Keratinocyte (primary cell): ENCODE data around the gene MYLIP.

ENCODE experiments used
- CTCF ChIP-seq, 3 experiments: IDR thresholded peaks in 1 of 3; conservative IDR thresholded peaks in 1 of 3; optimal IDR thresholded peaks in 1 of 3; 2 replicates in 2 of 3; 3 replicates in 1 of 3; pipeline versions ENCODE3 to v1.5.1; 2011; ENCODE audit warnings: low read length in 3 of 3, mild to moderate bottlenecking in 3 of 3, moderate library complexity in 2 of 3, control low read depth in 1 of 3, inconsistent platforms in 1 of 3; ENCODE audit not compliant: insufficient read depth in 2 of 3; ENCODE audit errors: extremely low read depth in 1 of 3
- EZH2 ChIP-seq: IDR thresholded peaks from one replicate; pipeline ENCODE4 v1.6.1; 2012; ENCODE audit warnings: inconsistent platforms, mild to moderate bottlenecking, low read length, moderate library complexity

DNA sequence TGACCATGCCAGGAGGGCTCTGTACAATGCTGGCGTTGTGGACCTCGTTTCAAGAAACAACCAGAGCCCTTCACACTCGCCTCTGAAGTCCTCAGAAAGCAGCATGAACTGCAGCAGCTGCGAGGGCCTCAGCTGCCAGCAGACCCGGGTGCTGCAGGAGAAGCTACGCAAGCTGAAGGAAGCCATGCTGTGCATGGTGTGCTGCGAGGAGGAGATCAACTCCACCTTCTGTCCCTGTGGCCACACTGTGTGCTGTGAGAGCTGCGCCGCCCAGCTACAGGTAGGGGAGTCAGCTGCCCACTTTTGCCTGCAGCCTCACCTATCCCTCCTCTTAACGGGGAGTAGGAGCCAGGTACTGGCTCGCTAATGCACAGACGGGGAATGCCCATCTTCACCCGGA lies 16.2 kb downstream of the MYLIP start:
- TF ChIP-seq CTCF (optimal IDR thresholded peaks at IDR 0.05 in 1 of 3, IDR thresholded peaks at IDR 0.05 in 1 of 3, conservative IDR thresholded peaks at IDR 0.05 in 1 of 3; ENCODE audit: extremely low read depth in 1 of 3, insufficient read depth in 2 of 3, low read length in 3 of 3) (no peak), EZH2 (no peak)
